ENCODE results near the gene MEF2A. TPM values are rescaled to one million over a fixed set of nuclear protein-coding genes. Genes with fewer than 3 reads are reported as not detected.
A peak's percentile ranks its signal among the peaks of the same experiment; 100 is the strongest.
"Not testable (repeated sequence)": the region's sequence is repeated elsewhere in the genome, so short reads cannot be mapped to it uniquely, and the experiment has no call there.

Gene MEF2A
- total and polyA plus RNA-seq, 9 of the 15 experiments (the other 6 are each of a cell fraction or from before 2014, with no cell fraction given): 1.6 to 18.7 (median 8.7) TPM

DNA sequence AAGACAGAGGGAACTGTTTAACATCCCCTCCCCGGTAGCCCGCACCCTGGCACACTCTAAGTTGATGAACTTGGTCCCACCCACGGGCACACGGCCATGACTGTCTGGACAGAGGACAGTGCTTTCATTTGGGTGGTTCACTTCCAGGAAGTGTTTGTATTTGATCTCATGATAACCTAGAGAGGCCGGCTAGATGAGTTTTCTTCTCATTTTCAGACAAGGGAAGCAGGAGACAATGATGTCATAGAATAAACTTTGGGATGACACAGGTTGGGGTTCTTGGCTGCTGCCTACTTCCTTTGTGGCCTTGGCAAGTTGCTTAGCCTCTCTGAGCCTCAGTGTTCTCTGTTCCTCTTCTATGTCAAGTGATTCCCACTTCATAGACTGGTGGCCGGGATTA lies 183.6 kb downstream of the MEF2A start (continued):
- TF ChIP-seq JUND (IDR thresholded peaks at IDR 0.05; ENCODE audit: borderline replicate concordance, low read depth, low read length) (no peak), JUND (tag; IDR thresholded peaks at IDR 0.05; ENCODE audit: borderline replicate concordance, low read depth, low read length) (peak; percentile 31; the same call in 1 of the 3 replicates), ATF7 (IDR thresholded peaks at IDR 0.05) (peak; percentile 88), FOXA3 (CRISPR knock-in tag; conservative IDR thresholded peaks at IDR 0.05 in 1 of 2, IDR thresholded peaks at IDR 0.05 in 1 of 2) (peak in 1 of 2 experiments; percentile 75; a peak in 2 of 4 replicates), ZNF583 (CRISPR knock-in tag; IDR thresholded peaks at IDR 0.05) (no peak), POLR3A (IDR thresholded peaks at IDR 0.05; ENCODE audit: borderline replicate concordance, extremely low read depth, insufficient read depth, insufficient read length) (no peak)

DNA sequence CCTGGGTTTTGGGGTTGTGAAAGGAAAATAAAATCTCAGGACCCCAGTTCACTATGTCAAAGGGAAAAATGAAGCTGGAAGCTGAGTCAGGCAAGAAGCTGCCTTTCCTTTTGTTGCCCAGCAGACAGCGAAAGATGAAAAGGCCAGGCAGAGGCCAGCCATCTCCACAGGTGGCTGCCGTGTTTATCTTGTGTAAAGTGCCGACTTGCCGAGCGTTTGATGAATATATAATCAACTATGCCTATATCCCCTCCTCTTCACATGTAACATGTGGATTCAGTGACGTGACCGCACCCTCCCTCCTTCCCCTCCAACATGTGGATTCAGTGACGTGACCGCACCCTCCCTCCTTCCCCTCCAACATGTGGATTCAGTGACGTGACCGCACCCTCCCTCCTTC lies 184.5 kb downstream of the MEF2A start:
- in situ Hi-C loops (cut with MboI); H3K4me3 ChIP-seq: not testable (repeated sequence)
- 0 out of 2 replicates have a peak, but pooled peaks have one; percentile 57 for TF ChIP-seq ZNF232 (CRISPR knock-in tag; IDR thresholded peaks at IDR 0.05)

More for the DNA sequence above, 184.5 kb downstream of the MEF2A start:
- H3K9me1 ChIP-seq (ENCODE audit: control insufficient read depth, insufficient read depth, low read length); H2AFZ ChIP-seq (ENCODE audit: low read depth, low read length); DNase-seq (ENCODE audit: extremely low read depth in 1 of 4, low spot score in 3 of 4); H3K9ac ChIP-seq (ENCODE audit: insufficient read depth in 1 of 2, low read depth in 2 of 2, low read length in 2 of 2); CTCF ChIA-PET (ENCODE audit: low intra/inter-chr PET ratio); POLR2A ChIA-PET; H3K9me3 ChIP-seq (replicated peaks; ENCODE audit: control insufficient read depth, insufficient read depth, low read depth, low read length); intact Hi-C loops (cut with micrococcal nuclease); H3K79me2 ChIP-seq (ENCODE audit: control insufficient read depth, insufficient read depth, low read length); ATAC-seq; H3K4me2 ChIP-seq (ENCODE audit: insufficient read depth, low read length); H3K36me3 ChIP-seq (ENCODE audit: control insufficient read depth, insufficient read depth, low read length); H3K27ac ChIP-seq (ENCODE audit: extremely low read depth, low read depth, low read length); H4K20me1 ChIP-seq (replicated peaks; ENCODE audit: control insufficient read depth, insufficient read depth, low read length); BruUV-seq (replicated peaks); H3K4me1 ChIP-seq (replicated peaks in 1 of 2; ENCODE audit: control insufficient read depth in 2 of 2, insufficient read depth in 2 of 2, low read length in 2 of 2); FAIRE-seq: not testable (repeated sequence)
- WGBS (ENCODE audit: insufficient coverage, low coverage, missing lambda C conversion rate): 3% methylated on average over 7 of the region's 11 CpGs
- H3K27me3 ChIP-seq (ENCODE audit: control insufficient read depth in 2 of 2, insufficient read depth in 2 of 2, low read length in 2 of 2): peaks cover 4 to 30% of the 10 kb centered on the region in 2 experiments; a peak in 4 of 5 replicates

Measured in K562 (cell line).